WTC11 (cell line): ENCODE measurements around the gene EML6. TPM values are rescaled to one million over a fixed set of nuclear protein-coding genes. Genes with fewer than 3 reads are reported as not detected.
A peak's percentile ranks its signal among the peaks of the same experiment; 100 is the strongest.

Experiments
- ATAC-seq: fragments of 200-7000 bp; cut with Tn5 transposase; 2 replicates; pipeline ENCODE4 v1.10.0; 2021; ENCODE audit warnings: mild to moderate bottlenecking, moderate library complexity
- CTCF ChIA-PET: fragments of 300-600 bp; sonication (Branson Sonifier 250); formaldehyde crosslinking; loops from one replicate; lab custom pipeline; 2021; ENCODE audit warnings: antibody characterized with exemption; lab: Charles Lee
- POLR2A ChIA-PET: fragments of 350-600 bp; sonication (Branson Sonifier 250); formaldehyde crosslinking; loops from one replicate; lab custom pipeline; 2021; ENCODE audit warnings: antibody characterized with exemption; lab: Charles Lee
- DNase-seq: peaks from one replicate; pipeline ENCODE4 v3.0.0; 2021; ENCODE audit warnings: low spot score
- H3K27ac Mint-ChIP-seq: 2 replicates; pipeline ENCODE4 v1.8.0; 2021; ENCODE audit warnings: mixed read lengths
- H3K27me3 Mint-ChIP-seq: 2 replicates; pipeline ENCODE4 v1.8.0; 2021; ENCODE audit warnings: low read depth, mild to moderate bottlenecking, moderate library complexity, mixed read lengths
- H3K36me3 Mint-ChIP-seq: 2 replicates; pipeline ENCODE4 v1.8.0; 2021; ENCODE audit warnings: mixed read lengths
- H3K4me1 Mint-ChIP-seq: 2 replicates; pipeline ENCODE4 v1.8.0; 2022; ENCODE audit warnings: mixed read lengths
- H3K4me3 Mint-ChIP-seq: 2 replicates; pipeline ENCODE4 v1.8.0; 2021; ENCODE audit warnings: mild to moderate bottlenecking, moderate library complexity, mixed read lengths
- H3K9me3 Mint-ChIP-seq: 2 replicates; pipeline ENCODE4 v1.8.0; 2021; ENCODE audit warnings: mixed read lengths
- ERG ChIP-seq: fragments of 250-450 bp; sonication (Bioruptor Pico); IDR thresholded peaks from 2 replicates; pipeline ENCODE4 v1.8.0; 2021; ENCODE audit warnings: mild to moderate bottlenecking
- FOXK1 ChIP-seq: sonication (generic); formaldehyde crosslinking; IDR thresholded peaks from 2 replicates; pipeline ENCODE4 v1.8.0; 2022; ENCODE audit warnings: mild to moderate bottlenecking, moderate library complexity, missing genetic modification reagents
- GTF2I ChIP-seq: fragments of 250-450 bp; sonication (Bioruptor Pico); conservative IDR thresholded peaks from 2 replicates; pipeline ENCODE4 v1.4.0; 2021; ENCODE audit warnings: mild to moderate bottlenecking
- IRF2 ChIP-seq: sonication (generic); formaldehyde crosslinking; IDR thresholded peaks from 2 replicates; pipeline ENCODE4 v1.8.0; 2022; ENCODE audit warnings: low read depth, missing genetic modification reagents, borderline replicate concordance
- MLX ChIP-seq: sonication (generic); formaldehyde crosslinking; IDR thresholded peaks from 2 replicates; pipeline ENCODE4 v1.8.1; 2023; ENCODE audit warnings: mild to moderate bottlenecking, missing genetic modification reagents, moderate library complexity
- NFATC4 ChIP-seq: fragments of 250-450 bp; sonication (Bioruptor Pico); IDR thresholded peaks from 2 replicates; pipeline ENCODE4 v1.9.0; 2021; ENCODE audit warnings: mild to moderate bottlenecking
- RELA ChIP-seq: sonication (generic); formaldehyde crosslinking; IDR thresholded peaks from 2 replicates; pipeline ENCODE4 v1.8.1; 2022; ENCODE audit warnings: missing genetic modification reagents, mild to moderate bottlenecking, borderline replicate concordance
- SMAD3 ChIP-seq: sonication (generic); formaldehyde crosslinking; IDR thresholded peaks from 2 replicates; pipeline ENCODE4 v1.8.0; 2022; ENCODE audit warnings: missing genetic modification reagents, mild to moderate bottlenecking, borderline replicate concordance
- ZBTB43 ChIP-seq: sonication (generic); formaldehyde crosslinking; IDR thresholded peaks from 2 replicates; pipeline ENCODE4 v1.8.1; 2023; ENCODE audit warnings: mild to moderate bottlenecking, missing genetic modification reagents
- ZNF512 ChIP-seq: sonication (generic); formaldehyde crosslinking; IDR thresholded peaks from 2 replicates; pipeline ENCODE4 v1.8.1; 2022; ENCODE audit warnings: missing genetic modification reagents, borderline replicate concordance
- total RNA-seq: library from RNA; stranded (reverse); gene quantifications from 3 replicates; pipeline ENCODE4 v1.2.3, GENCODE V29; 2021
- TF ChIP-seq, protein P1 (sequence below): sonication (generic); formaldehyde crosslinking; IDR thresholded peaks from 2 replicates; pipeline ENCODE4 v1.8.1; 2023; ENCODE audit warnings: mild to moderate bottlenecking, missing genetic modification reagents, borderline replicate concordance
- TF ChIP-seq, protein P2 (sequence below): sonication (generic); formaldehyde crosslinking; conservative IDR thresholded peaks from 2 replicates; pipeline ENCODE4 v1.8.1; 2023; ENCODE audit warnings: mild to moderate bottlenecking, low read depth, missing genetic modification reagents, moderate library complexity
- TF ChIP-seq, protein P3 (sequence below): sonication (generic); formaldehyde crosslinking; IDR thresholded peaks from 2 replicates; pipeline ENCODE4 v1.8.1; 2022; ENCODE audit warnings: mild to moderate bottlenecking, missing genetic modification reagents, moderate library complexity, borderline replicate concordance

Gene EML6
- total RNA-seq, 1 experiment from 2014 or later, result 2.1 TPM

GRCh38 chr2:54755641-54756326 is 32.3 kb downstream of the EML6 start:
- Mint-ChIP-seq H3K4me1 (peaks cover 24% of the 10 kb centered on the region), H3K4me3 (no peak overlapping the region), H3K27ac (no peak overlapping the region), H3K9me3 (no peaks in the 10 kb centered on the region; the same call in 1 of the 2 replicates), H3K36me3 (no peaks in the 10 kb centered on the region), H3K27me3 (no peaks in the 10 kb centered on the region)
- TF ChIP-seq NFATC4 (CRISPR knock-in tag) (no peak), FOXK1 (no peak), ZNF512 (no peak), RELA (no peak)
- TF ChIP-seq, protein P1, sequence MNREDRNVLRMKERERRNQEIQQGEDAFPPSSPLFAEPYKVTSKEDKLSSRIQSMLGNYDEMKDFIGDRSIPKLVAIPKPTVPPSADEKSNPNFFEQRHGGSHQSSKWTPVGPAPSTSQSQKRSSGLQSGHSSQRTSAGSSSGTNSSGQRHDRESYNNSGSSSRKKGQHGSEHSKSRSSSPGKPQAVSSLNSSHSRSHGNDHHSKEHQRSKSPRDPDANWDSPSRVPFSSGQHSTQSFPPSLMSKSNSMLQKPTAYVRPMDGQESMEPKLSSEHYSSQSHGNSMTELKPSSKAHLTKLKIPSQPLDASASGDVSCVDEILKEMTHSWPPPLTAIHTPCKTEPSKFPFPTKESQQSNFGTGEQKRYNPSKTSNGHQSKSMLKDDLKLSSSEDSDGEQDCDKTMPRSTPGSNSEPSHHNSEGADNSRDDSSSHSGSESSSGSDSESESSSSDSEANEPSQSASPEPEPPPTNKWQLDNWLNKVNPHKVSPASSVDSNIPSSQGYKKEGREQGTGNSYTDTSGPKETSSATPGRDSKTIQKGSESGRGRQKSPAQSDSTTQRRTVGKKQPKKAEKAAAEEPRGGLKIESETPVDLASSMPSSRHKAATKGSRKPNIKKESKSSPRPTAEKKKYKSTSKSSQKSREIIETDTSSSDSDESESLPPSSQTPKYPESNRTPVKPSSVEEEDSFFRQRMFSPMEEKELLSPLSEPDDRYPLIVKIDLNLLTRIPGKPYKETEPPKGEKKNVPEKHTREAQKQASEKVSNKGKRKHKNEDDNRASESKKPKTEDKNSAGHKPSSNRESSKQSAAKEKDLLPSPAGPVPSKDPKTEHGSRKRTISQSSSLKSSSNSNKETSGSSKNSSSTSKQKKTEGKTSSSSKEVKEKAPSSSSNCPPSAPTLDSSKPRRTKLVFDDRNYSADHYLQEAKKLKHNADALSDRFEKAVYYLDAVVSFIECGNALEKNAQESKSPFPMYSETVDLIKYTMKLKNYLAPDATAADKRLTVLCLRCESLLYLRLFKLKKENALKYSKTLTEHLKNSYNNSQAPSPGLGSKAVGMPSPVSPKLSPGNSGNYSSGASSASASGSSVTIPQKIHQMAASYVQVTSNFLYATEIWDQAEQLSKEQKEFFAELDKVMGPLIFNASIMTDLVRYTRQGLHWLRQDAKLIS (CRISPR knock-in tag), result no peak
- no peak for ATAC-seq
- ChIA-PET CTCF (no interaction called here), POLR2A (no interaction called here)
- no peak for DNase-seq

GRCh38 chr2:54757500-54757899 is 34.0 kb downstream of the EML6 start:
- Mint-ChIP-seq H3K4me1 (peaks cover 24% of the 10 kb centered on the region), H3K9me3 (no peaks in the 10 kb centered on the region; the same call in 1 of the 2 replicates), H3K36me3 (no peaks in the 10 kb centered on the region), H3K4me3 (no peak overlapping the region), H3K27me3 (no peaks in the 10 kb centered on the region), H3K27ac (no peak overlapping the region; the same call in 1 of the 2 replicates)
- ATAC-seq (peak; percentile 94), DNase-seq (peak; percentile 17)
- POLR2A ChIA-PET, result interaction anchor here (0.6 kb wide), 1 partner anchor 84 kb away, joined by 3 read pairs; no protein-coding TSS in a partner anchor
- CTCF ChIA-PET, result interaction anchor here (0.9 to 1.0 kb wide), 3 partner anchors 14 to 92 kb away, joined by 3 read pairs; partner anchors contain the start of gene EML6
- TF ChIP-seq, protein P2, sequence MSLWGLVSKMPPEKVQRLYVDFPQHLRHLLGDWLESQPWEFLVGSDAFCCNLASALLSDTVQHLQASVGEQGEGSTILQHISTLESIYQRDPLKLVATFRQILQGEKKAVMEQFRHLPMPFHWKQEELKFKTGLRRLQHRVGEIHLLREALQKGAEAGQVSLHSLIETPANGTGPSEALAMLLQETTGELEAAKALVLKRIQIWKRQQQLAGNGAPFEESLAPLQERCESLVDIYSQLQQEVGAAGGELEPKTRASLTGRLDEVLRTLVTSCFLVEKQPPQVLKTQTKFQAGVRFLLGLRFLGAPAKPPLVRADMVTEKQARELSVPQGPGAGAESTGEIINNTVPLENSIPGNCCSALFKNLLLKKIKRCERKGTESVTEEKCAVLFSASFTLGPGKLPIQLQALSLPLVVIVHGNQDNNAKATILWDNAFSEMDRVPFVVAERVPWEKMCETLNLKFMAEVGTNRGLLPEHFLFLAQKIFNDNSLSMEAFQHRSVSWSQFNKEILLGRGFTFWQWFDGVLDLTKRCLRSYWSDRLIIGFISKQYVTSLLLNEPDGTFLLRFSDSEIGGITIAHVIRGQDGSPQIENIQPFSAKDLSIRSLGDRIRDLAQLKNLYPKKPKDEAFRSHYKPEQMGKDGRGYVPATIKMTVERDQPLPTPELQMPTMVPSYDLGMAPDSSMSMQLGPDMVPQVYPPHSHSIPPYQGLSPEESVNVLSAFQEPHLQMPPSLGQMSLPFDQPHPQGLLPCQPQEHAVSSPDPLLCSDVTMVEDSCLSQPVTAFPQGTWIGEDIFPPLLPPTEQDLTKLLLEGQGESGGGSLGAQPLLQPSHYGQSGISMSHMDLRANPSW (CRISPR knock-in tag), result no peak
- TF ChIP-seq GTF2I (CRISPR knock-in tag) (no peak), ZBTB43 (CRISPR knock-in tag) (no peak), MLX (CRISPR knock-in tag) (no peak), IRF2 (CRISPR knock-in tag) (no peak), ZNF512 (no peak), ERG (CRISPR knock-in tag) (no peak), SMAD3 (no peak)
- TF ChIP-seq, protein P3, sequence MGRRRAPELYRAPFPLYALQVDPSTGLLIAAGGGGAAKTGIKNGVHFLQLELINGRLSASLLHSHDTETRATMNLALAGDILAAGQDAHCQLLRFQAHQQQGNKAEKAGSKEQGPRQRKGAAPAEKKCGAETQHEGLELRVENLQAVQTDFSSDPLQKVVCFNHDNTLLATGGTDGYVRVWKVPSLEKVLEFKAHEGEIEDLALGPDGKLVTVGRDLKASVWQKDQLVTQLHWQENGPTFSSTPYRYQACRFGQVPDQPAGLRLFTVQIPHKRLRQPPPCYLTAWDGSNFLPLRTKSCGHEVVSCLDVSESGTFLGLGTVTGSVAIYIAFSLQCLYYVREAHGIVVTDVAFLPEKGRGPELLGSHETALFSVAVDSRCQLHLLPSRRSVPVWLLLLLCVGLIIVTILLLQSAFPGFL (CRISPR knock-in tag), result no peak
